ENCODE data around the gene UBL3.

The UBL3 gene

DNA sequence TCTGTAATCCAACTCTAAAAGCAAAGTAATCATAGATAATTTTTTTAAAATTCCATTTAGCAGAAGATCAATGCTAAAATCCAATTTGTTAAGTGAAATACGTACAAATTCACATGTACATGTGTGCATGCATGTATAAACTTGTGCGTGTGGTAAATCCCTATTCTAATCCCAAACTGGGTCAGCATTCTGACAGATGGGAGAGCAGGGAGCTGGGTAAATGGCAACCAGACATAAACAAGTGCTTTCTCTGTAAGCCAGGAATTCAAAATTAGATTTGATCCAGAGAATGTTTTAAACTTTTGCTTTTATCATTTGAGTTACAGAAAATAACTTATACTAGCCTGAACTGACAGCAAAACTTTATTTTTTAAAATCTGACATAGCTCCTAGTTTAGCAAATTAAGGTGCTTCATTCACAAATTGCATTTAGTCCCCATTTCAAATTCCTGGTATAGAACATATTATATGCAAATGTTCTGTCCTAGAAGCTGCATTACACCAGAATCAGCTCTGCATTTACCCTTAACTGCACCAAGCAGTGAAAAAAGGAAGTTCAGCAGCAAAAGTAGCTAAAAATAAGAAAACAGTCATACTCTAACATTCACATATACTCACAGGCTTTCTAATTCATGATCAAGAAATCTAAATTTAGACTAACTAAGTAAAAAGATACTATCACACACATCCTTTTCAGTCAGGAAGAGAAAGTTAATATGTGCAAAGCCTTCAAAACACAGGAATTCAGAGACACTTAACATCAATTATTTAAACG, 32.6 kb downstream of the UBL3 start:
- TF ChIP-seq, protein P1, sequence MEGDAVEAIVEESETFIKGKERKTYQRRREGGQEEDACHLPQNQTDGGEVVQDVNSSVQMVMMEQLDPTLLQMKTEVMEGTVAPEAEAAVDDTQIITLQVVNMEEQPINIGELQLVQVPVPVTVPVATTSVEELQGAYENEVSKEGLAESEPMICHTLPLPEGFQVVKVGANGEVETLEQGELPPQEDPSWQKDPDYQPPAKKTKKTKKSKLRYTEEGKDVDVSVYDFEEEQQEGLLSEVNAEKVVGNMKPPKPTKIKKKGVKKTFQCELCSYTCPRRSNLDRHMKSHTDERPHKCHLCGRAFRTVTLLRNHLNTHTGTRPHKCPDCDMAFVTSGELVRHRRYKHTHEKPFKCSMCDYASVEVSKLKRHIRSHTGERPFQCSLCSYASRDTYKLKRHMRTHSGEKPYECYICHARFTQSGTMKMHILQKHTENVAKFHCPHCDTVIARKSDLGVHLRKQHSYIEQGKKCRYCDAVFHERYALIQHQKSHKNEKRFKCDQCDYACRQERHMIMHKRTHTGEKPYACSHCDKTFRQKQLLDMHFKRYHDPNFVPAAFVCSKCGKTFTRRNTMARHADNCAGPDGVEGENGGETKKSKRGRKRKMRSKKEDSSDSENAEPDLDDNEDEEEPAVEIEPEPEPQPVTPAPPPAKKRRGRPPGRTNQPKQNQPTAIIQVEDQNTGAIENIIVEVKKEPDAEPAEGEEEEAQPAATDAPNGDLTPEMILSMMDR (conservative IDR thresholded peaks at IDR 0.05; ENCODE audit: low read depth, low read length): no peak
- no peak for DNase-seq (ENCODE audit: low read depth)
- no peak overlapping the region for H3K4me3 ChIP-seq (ENCODE audit: low read depth, low read length)

DNA sequence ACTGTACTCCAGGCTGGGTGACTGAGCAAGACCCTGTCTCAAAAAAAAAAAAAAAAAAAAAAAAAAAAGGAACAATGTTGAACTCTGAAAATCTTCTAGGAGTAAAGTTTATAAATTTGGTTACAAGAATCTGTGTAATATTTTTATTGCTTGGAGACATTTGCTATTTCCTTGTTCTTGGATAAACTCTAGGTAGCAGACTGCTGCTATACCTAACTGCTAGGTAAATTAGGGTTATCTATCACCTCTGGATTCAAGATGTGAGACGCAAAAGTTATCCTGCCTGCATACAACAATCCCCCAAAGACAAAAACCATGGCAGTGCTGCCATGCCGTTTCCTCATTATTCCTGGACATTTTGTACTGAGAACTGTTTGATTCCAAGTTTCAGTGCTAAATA, 33.7 kb downstream of the UBL3 start:
- no peak overlapping the region for H3K4me3 ChIP-seq (ENCODE audit: low read depth, low read length)
- TF ChIP-seq, protein P1 (conservative IDR thresholded peaks at IDR 0.05; ENCODE audit: low read depth, low read length): no peak
- no peak for DNase-seq (ENCODE audit: low read depth)

GRCh38 chr13:29815336-29815735, 35.1 kb downstream of the UBL3 start:
- no peak for DNase-seq (ENCODE audit: low read depth)
- TF ChIP-seq, protein P1 (conservative IDR thresholded peaks at IDR 0.05; ENCODE audit: low read depth, low read length): no peak
- H3K4me3 ChIP-seq (ENCODE audit: low read depth, low read length): no peak overlapping the region

DNA sequence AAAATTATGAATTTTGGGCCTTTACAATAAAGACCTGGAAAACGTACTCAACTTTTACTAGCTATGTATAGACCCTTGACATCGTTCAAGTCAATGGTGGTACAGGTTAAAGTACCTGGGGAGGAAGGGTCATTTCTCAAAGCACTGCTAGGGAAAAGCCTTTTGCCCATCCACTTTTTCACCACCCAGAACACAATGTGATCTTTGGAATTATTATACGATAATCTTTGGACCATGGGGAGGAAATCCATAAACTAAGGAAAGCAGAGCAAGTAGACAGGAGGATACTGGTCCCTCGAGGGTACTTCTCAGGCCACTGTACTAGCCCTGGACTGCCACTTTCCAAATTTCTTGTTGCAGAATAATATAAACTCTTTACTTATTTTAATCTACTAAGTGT, 39.5 kb downstream of the UBL3 start:
- TF ChIP-seq, protein P1 (conservative IDR thresholded peaks at IDR 0.05; ENCODE audit: low read depth, low read length): no peak
- DNase-seq (ENCODE audit: low read depth): no peak
- H3K4me3 ChIP-seq (ENCODE audit: low read depth, low read length): no peak overlapping the region

DNA sequence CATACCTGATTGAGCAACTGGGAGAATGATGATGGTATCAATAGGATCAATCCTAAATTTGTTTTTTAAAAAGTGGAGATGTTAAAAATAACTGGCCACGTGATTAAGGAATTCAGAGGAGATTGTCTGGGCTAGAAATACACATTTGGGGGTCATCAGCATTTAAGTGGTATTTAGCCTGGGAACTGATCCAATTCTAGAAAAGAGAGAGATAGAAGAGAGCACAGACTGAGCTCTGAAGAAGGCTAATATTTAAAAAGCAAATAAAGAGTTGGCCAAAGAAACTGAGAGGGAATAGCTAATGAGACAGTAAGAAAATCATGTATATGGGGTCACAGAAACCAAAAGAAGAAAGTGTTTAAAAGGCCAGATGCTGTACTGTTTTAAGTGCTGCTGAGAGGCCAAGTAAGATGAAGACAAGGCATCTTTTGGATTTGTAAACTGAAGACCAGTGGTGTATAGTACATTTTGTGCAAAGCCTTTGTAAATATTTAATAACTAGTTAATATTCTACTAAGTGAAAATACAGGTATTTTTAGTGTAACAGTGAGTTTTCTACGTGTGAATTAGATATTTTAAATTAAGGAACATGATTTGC, 40.2 kb downstream of the UBL3 start:
- peak; percentile 59 for DNase-seq (ENCODE audit: low read depth)
- TF ChIP-seq, protein P1 (conservative IDR thresholded peaks at IDR 0.05; ENCODE audit: low read depth, low read length): no peak
- no peak overlapping the region for H3K4me3 ChIP-seq (ENCODE audit: low read depth, low read length)

DNA sequence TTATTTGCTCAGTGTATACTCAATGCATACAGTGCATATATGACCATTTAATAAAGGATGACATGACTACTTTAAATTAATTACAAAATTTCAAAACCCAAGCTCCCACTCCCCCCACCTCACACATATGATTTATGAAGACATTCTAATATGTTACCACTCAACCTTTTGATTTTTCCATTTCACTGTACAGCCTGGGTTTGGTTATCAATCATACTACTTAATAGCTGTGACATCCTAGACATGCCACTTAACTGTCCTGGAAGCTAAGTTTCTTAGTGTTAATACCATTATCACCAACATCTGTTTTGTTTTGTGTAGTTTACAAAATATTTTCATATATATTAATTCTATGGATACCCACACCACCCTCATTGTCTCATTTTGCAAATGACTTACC, 42.2 kb downstream of the UBL3 start:
- TF ChIP-seq, protein P1 (conservative IDR thresholded peaks at IDR 0.05; ENCODE audit: low read depth, low read length): no peak
- no peak overlapping the region for H3K4me3 ChIP-seq (ENCODE audit: low read depth, low read length)
- no peak for DNase-seq (ENCODE audit: low read depth)

Data from choroid plexus epithelial cell (primary cell).